Measurements from ENCODE around the gene APOA1. TPM values are rescaled to one million over a fixed set of nuclear protein-coding genes. Genes with fewer than 3 reads are reported as not detected.

The APOA1 gene
- total and polyA plus RNA-seq, 10 of the 15 experiments (the other 5 are each of a cell fraction or from before 2014, with no cell fraction given), result 0.10 to 2.4 (median 0.24) TPM; not detected in 3

GRCh38 chr11:116812109-116812508 is 25.3 kb downstream of the APOA1 start (continued):
- TF ChIP-seq TCF12 (IDR thresholded peaks at IDR 0.05; ENCODE audit: low read depth, low read length) (no peak), KLF5 (IDR thresholded peaks at IDR 0.05; ENCODE audit: partially characterized antibody) (no peak), DPF2 (IDR thresholded peaks at IDR 0.05) (no peak), CBFB (IDR thresholded peaks at IDR 0.05; ENCODE audit: low read depth) (no peak), CTCF (IDR thresholded peaks at IDR 0.05 in 2 of 3, conservative IDR thresholded peaks at IDR 0.05 in 1 of 3; ENCODE audit: control insufficient read depth in 2 of 3, extremely low read depth in 1 of 3, insufficient read depth in 1 of 3, low read depth in 3 of 3, low read length in 3 of 3) (no peak), EGR1 (IDR thresholded peaks at IDR 0.05; ENCODE audit: borderline replicate concordance in 1 of 2, low read depth in 2 of 2, low read length in 2 of 2) (no peak)

DNA sequence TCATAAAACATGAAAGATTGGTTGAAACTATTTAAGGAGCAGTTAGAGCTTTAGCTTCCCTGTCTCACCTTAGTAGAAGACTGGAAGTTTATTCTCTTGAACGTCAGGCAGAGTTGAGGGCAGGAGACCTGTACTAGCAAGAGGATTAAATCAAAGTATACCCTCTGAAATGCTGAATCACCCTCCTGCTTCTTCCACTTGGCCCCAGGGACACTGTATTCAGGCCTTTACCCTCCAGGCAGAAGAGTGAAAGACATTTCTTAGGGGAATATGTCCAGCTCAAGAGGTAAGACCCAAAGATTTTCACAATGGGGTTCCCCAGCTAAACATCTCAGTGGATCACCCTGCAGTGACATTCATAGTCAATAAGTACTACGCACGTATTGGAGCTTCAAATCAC is 26.2 kb downstream of the APOA1 start:
- no peaks in the 10 kb centered on the region for H3K27me3 ChIP-seq (replicated peaks in 1 of 2; ENCODE audit: control insufficient read depth in 2 of 2, insufficient read depth in 2 of 2, low read length in 1 of 2)
- SMC1A ChIA-PET (ENCODE audit: uncharacterized antibody, unreplicated experiment), result interaction anchor here (1.4 kb wide), 1 partner anchor 70 kb away, joined by 3 read pairs; no protein-coding TSS in a partner anchor
- POLR2A ChIA-PET, result interaction anchor here (0.7 kb wide), 2 partner anchors 9 to 42 kb away, joined by 3 to 10 read pairs; no protein-coding TSS in a partner anchor
- no peak overlapping the region for H3K4me2 ChIP-seq (ENCODE audit: control insufficient read depth, insufficient read depth)
- no peaks in the 10 kb centered on the region for H4K20me1 ChIP-seq (ENCODE audit: control insufficient read depth, insufficient read depth)
- H3K27ac ChIP-seq (ENCODE audit: control insufficient read depth, insufficient read depth), result no peak overlapping the region
- RAD21 ChIA-PET (ENCODE audit: unreplicated experiment), result no interaction called here
- no peak for FAIRE-seq
- H3K4me1 ChIP-seq (ENCODE audit: control insufficient read depth, insufficient read depth, low read length), result no peaks in the 10 kb centered on the region
- WGBS (ENCODE audit: insufficient coverage, insufficient replicate concordance, low lambda C conversion rate, missing lambda C conversion rate), result 42% methylated on average over 3 of the region's 3 CpGs
- H3K79me2 ChIP-seq (ENCODE audit: control insufficient read depth, insufficient read depth, low read length), result no peaks in the 10 kb centered on the region
- ATAC-seq, result no peak
- no peak overlapping the region for H3K9ac ChIP-seq (ENCODE audit: control insufficient read depth, insufficient read depth, low read length)
- in situ Hi-C loops (cut with MboI) (no loop called here), intact Hi-C loops (cut with micrococcal nuclease; ENCODE audit: unreplicated experiment) (no loop called here)
- H3K4me3 ChIP-seq, result no peak overlapping the region
- no peak overlapping the region for H2AFZ ChIP-seq (ENCODE audit: control insufficient read depth, low read depth, low read length)
- no peak for TF ChIP-seq BACH1 (IDR thresholded peaks at IDR 0.05; ENCODE audit: borderline replicate concordance)
- no peak for TF ChIP-seq FOXM1 (IDR thresholded peaks at IDR 0.05; ENCODE audit: low read depth, low read length)
- no peak for TF ChIP-seq MEF2B (IDR thresholded peaks at IDR 0.05; ENCODE audit: partially characterized antibody, poor library complexity, severe bottlenecking)
- TF ChIP-seq, protein P1, sequence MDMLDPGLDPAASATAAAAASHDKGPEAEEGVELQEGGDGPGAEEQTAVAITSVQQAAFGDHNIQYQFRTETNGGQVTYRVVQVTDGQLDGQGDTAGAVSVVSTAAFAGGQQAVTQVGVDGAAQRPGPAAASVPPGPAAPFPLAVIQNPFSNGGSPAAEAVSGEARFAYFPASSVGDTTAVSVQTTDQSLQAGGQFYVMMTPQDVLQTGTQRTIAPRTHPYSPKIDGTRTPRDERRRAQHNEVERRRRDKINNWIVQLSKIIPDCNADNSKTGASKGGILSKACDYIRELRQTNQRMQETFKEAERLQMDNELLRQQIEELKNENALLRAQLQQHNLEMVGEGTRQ (IDR thresholded peaks at IDR 0.05; ENCODE audit: borderline replicate concordance, low read depth, low read length), result no peak
- no peak for TF ChIP-seq POLR2AphosphoS5 (IDR thresholded peaks at IDR 0.05; ENCODE audit: low read length)
- TF ChIP-seq CTCF (IDR thresholded peaks at IDR 0.05 in 2 of 3, conservative IDR thresholded peaks at IDR 0.05 in 1 of 3; ENCODE audit: control insufficient read depth in 2 of 3, extremely low read depth in 1 of 3, insufficient read depth in 1 of 3, low read depth in 3 of 3, low read length in 3 of 3), result no peak
- TF ChIP-seq SMC3 (IDR thresholded peaks at IDR 0.05; ENCODE audit: borderline replicate concordance, low read length), result no peak
- no peak for TF ChIP-seq ZZZ3 (IDR thresholded peaks at IDR 0.05; ENCODE audit: control insufficient read depth, insufficient read length, low read depth)
- no peak for TF ChIP-seq TCF7 (IDR thresholded peaks at IDR 0.05; ENCODE audit: borderline replicate concordance)
- H3K9me3 ChIP-seq (replicated peaks; ENCODE audit: control insufficient read depth, insufficient read depth, low read length), result no peaks in the 10 kb centered on the region
- CTCF ChIA-PET, result interaction anchor here (0.6 kb wide), 1 partner anchor 334 kb away, joined by 3 read pairs; no protein-coding TSS in a partner anchor
- no TSS peak for BruUV-seq (replicated peaks)
- no peaks in the 10 kb centered on the region for H3K36me3 ChIP-seq (ENCODE audit: control insufficient read depth in 2 of 2, insufficient read depth in 2 of 2, low read length in 1 of 2)
- no peak for DNase-seq (ENCODE audit: low read depth, low spot score)
